Measurements from ENCODE around the gene TMEM150A.

TMEM150A gene

DNA sequence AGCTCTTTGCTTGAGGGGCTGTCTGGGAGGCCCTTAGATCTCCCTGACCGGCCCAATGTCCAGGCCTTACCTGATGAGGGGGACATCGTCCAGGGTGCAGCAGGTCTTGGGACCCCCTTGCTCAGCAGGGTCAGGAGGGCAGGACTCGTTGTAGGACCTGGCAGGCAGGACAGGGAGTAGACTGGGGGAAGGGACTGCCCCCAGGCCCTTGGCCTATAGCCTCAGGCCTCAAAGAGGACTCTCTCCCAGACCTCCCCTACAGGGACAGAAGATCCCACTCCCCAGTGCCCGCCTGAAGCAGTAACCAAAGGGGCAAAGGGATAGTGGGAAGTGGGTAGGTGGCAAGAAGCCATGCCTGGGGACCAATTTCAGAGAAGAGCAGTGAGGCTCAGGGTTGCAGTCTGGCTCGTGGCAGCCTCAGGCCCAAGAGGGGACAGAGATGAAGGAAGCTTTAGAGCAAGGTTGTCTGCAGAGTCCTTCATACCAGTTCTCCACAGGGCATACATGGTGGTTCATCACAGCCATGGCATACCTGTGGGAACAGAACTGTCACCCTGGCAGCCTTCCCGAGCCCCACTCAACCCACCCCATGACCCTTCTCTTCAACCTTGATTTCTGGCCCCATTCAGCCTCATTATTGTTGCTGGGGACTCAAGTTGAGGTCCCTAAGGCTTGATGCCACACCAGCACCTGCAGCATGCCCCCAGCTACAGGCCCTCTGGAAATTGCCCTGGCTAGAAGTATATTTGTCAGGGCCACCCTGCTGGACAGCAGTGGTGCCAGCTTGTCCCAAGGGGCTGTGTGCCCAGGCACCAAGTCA, 1.3 kb downstream of the TMEM150A start:
- no peaks in the 10 kb centered on the region for H3K36me3 ChIP-seq (ENCODE audit: low read length)
- H4K20me1 ChIP-seq (ENCODE audit: low read depth, low read length), result no peaks in the 10 kb centered on the region
- no peak for TF ChIP-seq EZH2phosphoT487 (conservative IDR thresholded peaks at IDR 0.05; ENCODE audit: low read length)
- TF ChIP-seq, protein P1, sequence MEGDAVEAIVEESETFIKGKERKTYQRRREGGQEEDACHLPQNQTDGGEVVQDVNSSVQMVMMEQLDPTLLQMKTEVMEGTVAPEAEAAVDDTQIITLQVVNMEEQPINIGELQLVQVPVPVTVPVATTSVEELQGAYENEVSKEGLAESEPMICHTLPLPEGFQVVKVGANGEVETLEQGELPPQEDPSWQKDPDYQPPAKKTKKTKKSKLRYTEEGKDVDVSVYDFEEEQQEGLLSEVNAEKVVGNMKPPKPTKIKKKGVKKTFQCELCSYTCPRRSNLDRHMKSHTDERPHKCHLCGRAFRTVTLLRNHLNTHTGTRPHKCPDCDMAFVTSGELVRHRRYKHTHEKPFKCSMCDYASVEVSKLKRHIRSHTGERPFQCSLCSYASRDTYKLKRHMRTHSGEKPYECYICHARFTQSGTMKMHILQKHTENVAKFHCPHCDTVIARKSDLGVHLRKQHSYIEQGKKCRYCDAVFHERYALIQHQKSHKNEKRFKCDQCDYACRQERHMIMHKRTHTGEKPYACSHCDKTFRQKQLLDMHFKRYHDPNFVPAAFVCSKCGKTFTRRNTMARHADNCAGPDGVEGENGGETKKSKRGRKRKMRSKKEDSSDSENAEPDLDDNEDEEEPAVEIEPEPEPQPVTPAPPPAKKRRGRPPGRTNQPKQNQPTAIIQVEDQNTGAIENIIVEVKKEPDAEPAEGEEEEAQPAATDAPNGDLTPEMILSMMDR (IDR thresholded peaks at IDR 0.05; ENCODE audit: insufficient read depth, low read length, poor library complexity, severe bottlenecking), result no peak
- H3K27ac ChIP-seq (ENCODE audit: low read depth, low read length), result no peak overlapping the region
- H2AFZ ChIP-seq (ENCODE audit: low read depth, low read length, severe bottlenecking), result no peak overlapping the region
- H3K9me3 ChIP-seq (ENCODE audit: insufficient read depth, low read length), result no peaks in the 10 kb centered on the region
- H3K27me3 ChIP-seq (ENCODE audit: low read length), result no peaks in the 10 kb centered on the region
- H3K79me2 ChIP-seq (ENCODE audit: insufficient read depth, low read length), result peaks cover 10% of the 10 kb centered on the region
- no peaks in the 10 kb centered on the region for H3F3A ChIP-seq (ENCODE audit: insufficient read depth)
- H3K9me2 ChIP-seq (replicated peaks; ENCODE audit: insufficient read depth, low read length), result no peaks in the 10 kb centered on the region
- H3K4me2 ChIP-seq (ENCODE audit: low read depth, low read length, poor library complexity, severe bottlenecking), result no peak overlapping the region
- no peak overlapping the region for H3K9ac ChIP-seq (ENCODE audit: low read length)
- H3K4me3 ChIP-seq (ENCODE audit: insufficient read depth, low read length, poor library complexity, severe bottlenecking), result no peak overlapping the region

DNA sequence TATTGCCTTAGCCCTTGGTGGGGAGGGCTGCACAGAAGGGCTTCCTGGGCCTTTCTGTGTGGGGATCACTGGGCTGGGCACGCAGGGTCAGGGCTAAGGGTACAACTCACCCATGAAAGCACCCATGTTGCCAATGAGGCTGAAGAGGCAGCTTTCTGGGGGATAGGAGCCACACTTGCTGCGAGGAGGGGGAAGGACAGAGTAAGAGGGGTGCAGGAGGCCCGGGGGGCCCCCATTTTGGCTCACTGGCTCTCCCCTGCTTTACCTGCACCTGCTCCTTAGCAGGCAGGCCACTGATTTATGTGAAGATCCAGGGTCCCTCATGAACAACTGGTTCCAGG, 2.3 kb downstream of the TMEM150A start:
- Histone ChIP-seq H2AFZ (ENCODE audit: low read depth, low read length, severe bottlenecking) (no peak overlapping the region), H3K9ac (ENCODE audit: low read length) (no peak overlapping the region), H3K79me2 (ENCODE audit: insufficient read depth, low read length) (peaks cover 15% of the 10 kb centered on the region), H3K9me2 (replicated peaks; ENCODE audit: insufficient read depth, low read length) (no peaks in the 10 kb centered on the region), H3K36me3 (ENCODE audit: low read length) (no peaks in the 10 kb centered on the region), H4K20me1 (ENCODE audit: low read depth, low read length) (no peaks in the 10 kb centered on the region), H3K4me3 (ENCODE audit: insufficient read depth, low read length, poor library complexity, severe bottlenecking) (no peak overlapping the region), H3K9me3 (ENCODE audit: insufficient read depth, low read length) (no peaks in the 10 kb centered on the region), H3F3A (ENCODE audit: insufficient read depth) (no peaks in the 10 kb centered on the region), H3K27ac (ENCODE audit: low read depth, low read length) (no peak overlapping the region), H3K27me3 (ENCODE audit: low read length) (no peaks in the 10 kb centered on the region), H3K4me2 (ENCODE audit: low read depth, low read length, poor library complexity, severe bottlenecking) (no peak overlapping the region)
- no peak for TF ChIP-seq EZH2phosphoT487 (conservative IDR thresholded peaks at IDR 0.05; ENCODE audit: low read length)
- TF ChIP-seq, protein P1 (IDR thresholded peaks at IDR 0.05; ENCODE audit: insufficient read depth, low read length, poor library complexity, severe bottlenecking), result no peak

DNA sequence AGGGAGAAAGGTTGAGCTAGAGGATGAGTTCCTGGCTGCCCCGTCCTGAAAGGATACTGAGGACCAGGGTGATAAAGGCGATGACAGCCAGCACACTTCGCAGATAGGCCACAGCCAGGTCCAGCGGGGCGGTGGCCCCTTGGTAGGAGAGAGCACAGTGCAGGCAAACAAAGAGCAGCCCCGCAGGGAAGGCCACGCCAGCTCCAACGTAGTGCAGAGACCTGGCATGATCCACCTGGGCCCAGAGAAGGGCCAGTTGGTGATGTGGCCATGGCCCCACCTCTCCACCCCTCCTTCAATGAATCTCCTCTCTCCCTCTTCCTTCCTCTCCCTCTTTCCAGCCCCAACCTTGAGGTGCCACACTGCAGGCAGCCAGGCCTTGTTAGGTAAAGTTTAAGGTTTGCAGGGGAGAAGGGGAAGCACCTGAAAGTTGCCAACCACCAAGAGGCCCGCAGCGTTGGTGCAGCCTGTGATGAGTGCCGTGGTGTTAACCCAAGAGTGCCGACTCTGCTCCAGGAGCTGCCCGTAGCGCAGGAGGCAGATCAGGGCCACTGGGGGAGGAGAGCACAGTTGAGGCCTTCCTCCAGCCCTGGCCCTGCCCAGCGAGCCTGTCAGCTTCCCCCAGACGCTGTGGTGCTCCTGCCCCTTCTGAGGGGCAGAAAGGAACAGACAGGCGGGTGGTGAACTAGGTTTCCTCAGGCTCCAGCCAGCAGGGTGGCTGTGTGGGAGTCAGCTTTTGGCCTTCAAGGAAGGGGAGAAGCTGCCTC, 2.8 kb downstream of the TMEM150A start:
- Histone ChIP-seq H3K4me2 (ENCODE audit: low read depth, low read length, poor library complexity, severe bottlenecking) (no peak overlapping the region), H3F3A (ENCODE audit: insufficient read depth) (no peaks in the 10 kb centered on the region), H3K4me3 (ENCODE audit: insufficient read depth, low read length, poor library complexity, severe bottlenecking) (no peak overlapping the region), H3K79me2 (ENCODE audit: insufficient read depth, low read length) (peaks cover 15% of the 10 kb centered on the region), H2AFZ (ENCODE audit: low read depth, low read length, severe bottlenecking) (no peak overlapping the region), H3K27ac (ENCODE audit: low read depth, low read length) (no peak overlapping the region), H3K27me3 (ENCODE audit: low read length) (no peaks in the 10 kb centered on the region), H3K9ac (ENCODE audit: low read length) (no peak overlapping the region), H3K9me2 (replicated peaks; ENCODE audit: insufficient read depth, low read length) (no peaks in the 10 kb centered on the region), H3K36me3 (ENCODE audit: low read length) (no peaks in the 10 kb centered on the region), H3K9me3 (ENCODE audit: insufficient read depth, low read length) (no peaks in the 10 kb centered on the region), H4K20me1 (ENCODE audit: low read depth, low read length) (no peaks in the 10 kb centered on the region)
- TF ChIP-seq, protein P1 (IDR thresholded peaks at IDR 0.05; ENCODE audit: insufficient read depth, low read length, poor library complexity, severe bottlenecking), result no peak
- TF ChIP-seq EZH2phosphoT487 (conservative IDR thresholded peaks at IDR 0.05; ENCODE audit: low read length), result no peak
